GM13977 (cell line): ENCODE data around the gene ZNF70.

Experiments used
- DNase-seq: peaks from one replicate; pipeline ENCODE4 v3.0.0; 2012; ENCODE audit warnings: low spot score
- in situ Hi-C: fragments of 300-500 bp; cut with MboI; formaldehyde crosslinking; loops from one replicate; pipeline ENCODE4 v1.12.0; 2022; ENCODE audit warnings: low sequenced_read_pairs, low pct_unique_long_range_greater_than_20kb, mixed read lengths, inconsistent platforms; ENCODE audit not compliant: unreplicated experiment
- TF ChIP-seq, protein P1 (sequence below): IDR thresholded peaks from 2 replicates; pipeline ENCODE4 v1.5.1; 2012; ENCODE audit warnings: mild to moderate bottlenecking, control low read depth; ENCODE audit not compliant: insufficient read depth; ENCODE audit errors: extremely low read depth, missing control alignments

Gene ZNF70

DNA sequence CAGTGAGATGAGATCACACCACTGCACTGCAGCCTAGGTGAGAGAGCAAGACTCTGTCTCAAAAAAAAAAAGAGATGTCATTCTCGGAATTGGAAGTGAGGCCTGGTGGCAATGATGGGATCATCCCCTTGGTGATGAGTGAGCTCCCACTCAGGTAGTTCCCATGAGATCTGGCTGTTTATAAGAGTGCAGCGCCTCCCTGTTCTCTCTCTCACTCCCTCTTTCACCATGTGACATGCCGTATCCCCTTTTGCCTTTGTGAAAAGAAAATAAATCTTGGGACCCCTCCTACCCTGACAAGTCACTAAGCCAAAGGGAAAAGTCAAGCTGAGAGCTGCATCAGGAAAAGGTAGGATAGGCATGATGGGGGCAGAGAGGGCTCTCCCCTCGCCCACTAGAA is 28.8 kb downstream of the ZNF70 start:
- no peak for DNase-seq
- in situ Hi-C loops, result no loop called here
- TF ChIP-seq, protein P1, sequence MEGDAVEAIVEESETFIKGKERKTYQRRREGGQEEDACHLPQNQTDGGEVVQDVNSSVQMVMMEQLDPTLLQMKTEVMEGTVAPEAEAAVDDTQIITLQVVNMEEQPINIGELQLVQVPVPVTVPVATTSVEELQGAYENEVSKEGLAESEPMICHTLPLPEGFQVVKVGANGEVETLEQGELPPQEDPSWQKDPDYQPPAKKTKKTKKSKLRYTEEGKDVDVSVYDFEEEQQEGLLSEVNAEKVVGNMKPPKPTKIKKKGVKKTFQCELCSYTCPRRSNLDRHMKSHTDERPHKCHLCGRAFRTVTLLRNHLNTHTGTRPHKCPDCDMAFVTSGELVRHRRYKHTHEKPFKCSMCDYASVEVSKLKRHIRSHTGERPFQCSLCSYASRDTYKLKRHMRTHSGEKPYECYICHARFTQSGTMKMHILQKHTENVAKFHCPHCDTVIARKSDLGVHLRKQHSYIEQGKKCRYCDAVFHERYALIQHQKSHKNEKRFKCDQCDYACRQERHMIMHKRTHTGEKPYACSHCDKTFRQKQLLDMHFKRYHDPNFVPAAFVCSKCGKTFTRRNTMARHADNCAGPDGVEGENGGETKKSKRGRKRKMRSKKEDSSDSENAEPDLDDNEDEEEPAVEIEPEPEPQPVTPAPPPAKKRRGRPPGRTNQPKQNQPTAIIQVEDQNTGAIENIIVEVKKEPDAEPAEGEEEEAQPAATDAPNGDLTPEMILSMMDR, result no peak

DNA sequence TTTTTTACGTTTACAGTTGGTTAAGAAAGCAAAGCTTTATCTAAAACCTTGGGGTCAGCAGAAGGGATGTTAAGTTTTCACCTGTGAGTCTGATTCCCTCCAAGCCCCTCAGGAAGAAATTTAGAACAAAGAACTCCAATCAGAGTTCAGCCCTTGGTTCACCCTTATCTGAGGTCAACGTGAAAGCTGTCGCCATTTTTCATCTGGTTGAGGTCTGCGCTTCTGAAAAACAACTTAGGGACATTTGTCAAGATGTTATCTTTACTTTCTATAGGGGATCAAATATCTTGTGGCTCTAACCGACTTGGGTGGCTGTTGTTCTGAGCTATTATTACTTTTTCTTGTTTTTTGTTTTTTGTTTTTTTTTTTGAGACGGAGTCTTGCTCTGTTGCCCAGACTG is 30.1 kb downstream of the ZNF70 start:
- no peak for DNase-seq
- in situ Hi-C loops, result no loop called here
- TF ChIP-seq, protein P1, result no peak

DNA sequence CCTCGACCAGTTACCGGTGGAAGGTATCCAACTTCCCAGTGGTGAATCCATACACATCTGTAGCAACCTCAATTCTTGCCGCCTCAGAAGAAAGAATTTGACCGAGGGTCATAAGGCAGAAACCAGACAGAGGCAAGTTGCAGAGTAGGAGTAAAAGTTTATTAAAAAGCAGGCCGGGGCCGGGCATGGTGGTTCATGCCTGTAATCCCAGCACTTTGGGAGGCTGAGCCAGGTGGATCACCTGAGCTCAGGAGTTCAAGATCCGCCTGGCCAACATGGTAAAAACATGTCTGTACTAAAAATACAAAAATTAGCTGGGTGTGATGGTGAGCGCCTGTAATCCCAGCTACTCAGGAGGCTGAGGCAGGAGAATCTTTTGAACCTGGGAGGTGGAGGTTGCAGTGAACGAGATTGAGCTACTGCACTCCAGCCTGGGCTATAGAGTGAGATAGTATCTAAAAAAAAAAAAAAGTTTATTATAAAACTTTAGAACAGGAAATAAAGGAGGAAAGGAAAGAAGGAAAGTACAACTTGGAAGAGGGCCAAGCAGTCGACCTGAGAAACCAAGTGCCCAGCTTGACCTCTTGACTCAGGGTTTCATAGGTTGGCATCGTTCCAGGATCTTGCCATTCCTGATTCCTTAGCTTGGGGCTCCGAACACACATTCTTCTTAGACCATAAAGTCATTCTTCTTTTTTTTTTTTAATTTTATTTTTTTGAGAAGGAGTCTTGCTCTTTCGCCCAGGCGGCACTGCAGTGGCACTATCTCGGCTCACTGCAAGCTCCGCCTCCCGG is 32.3 kb downstream of the ZNF70 start:
- DNase-seq, result no peak
- TF ChIP-seq, protein P1, result no peak
- in situ Hi-C loops, result no loop called here

DNA sequence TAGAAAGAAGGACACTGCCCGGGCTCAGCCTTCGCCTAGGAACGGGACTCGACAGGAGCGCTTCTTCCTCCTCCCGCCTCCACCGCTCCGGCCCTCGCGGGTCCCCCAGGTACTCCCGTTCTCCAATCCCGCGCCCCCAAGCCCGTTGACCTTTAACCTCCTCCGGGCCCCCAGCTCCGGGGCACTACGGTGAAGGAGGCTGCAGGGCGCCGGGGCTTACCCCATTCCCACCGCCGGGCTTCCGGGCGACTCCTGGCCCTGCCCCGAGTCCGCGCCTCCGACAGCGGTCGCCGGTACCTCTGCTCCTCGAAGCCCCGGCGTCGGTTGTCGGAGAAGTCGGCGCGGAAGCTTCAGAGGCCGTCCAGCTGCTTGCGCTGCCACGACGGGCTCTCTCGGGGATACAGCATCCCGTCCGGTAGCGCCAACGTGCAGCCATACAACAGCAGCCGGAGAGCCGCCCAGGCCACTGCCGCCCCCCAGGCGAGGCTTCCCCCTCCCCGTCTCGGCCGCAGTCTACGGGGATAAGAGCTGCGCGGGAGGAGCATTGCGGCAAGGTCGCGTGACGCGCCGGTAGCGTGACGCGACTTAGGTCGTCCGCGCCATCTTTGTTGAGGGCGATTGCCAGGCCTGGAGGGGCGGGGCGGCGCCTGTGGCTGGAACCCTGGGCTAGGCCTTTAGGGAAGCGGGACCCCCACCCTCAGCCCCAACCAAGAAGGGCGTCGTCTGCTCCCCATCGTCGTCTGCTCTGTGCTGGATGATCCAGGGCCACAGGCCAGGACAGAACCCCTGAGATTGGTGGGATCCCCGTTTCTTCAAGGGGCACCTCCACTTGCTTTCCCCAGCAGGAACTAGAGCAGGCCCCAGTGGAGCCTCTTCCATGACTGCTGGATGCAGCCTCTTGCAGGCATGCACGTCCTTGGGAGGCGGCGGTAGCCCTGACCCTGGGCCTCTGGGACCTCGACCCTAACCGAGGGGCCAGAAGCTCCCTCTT is 33.8 kb downstream of the ZNF70 start:
- TF ChIP-seq, protein P1, result no peak
- in situ Hi-C loops, result no loop called here
- peak; percentile 93 for DNase-seq

DNA sequence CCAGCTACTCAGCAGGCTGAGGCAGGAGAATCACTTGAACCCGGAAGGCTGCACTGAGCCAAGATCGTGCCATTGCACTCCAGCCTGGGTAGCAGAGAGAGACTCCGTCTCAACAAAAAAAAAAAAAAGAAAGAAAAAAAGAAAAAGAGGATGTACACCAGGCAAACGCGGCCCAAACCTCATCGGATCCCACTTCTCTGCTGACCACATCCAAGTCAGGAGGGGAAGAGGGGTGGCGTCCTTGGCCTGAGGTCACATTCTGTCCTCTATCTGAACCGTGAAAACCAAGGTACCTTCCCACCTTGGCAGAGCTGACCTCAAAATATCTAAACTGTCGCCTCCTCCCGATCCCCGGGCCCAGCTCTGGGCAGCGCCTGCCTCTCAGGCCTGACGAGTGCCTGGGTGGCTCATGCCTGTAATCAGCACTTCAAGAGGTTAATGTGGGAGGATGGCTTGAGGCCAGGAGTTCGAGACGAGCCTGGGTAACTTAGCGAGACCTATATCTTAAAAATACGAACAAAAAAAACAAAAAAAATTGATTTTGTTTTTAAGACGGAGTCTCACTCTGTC is 35.0 kb downstream of the ZNF70 start:
- DNase-seq, result no peak
- TF ChIP-seq, protein P1, result no peak
- in situ Hi-C loops, result no loop called here
